Neural crest cell (in vitro differentiated cells): ENCODE measurements around the gene DSCAM. TPM values are rescaled to one million over a fixed set of nuclear protein-coding genes. Genes with fewer than 3 reads are reported as not detected.

Source experiments
- DNase-seq: peaks from one replicate; pipeline ENCODE4 v3.0.0; 2021; ENCODE audit warnings: low read depth, mixed read lengths, low spot score
- H3K27ac Mint-ChIP-seq: one replicate; pipeline ENCODE4 v1.8.0; 2021; ENCODE audit warnings: mild to moderate bottlenecking, mixed read lengths; ENCODE audit not compliant: unreplicated experiment
- H3K27me3 Mint-ChIP-seq: 2 replicates; pipeline ENCODE4 v1.8.0; 2021; ENCODE audit warnings: low read depth, mild to moderate bottlenecking, mixed read lengths
- H3K36me3 Mint-ChIP-seq: 2 replicates; pipeline ENCODE4 v1.8.0; 2021; ENCODE audit warnings: low read depth, mild to moderate bottlenecking, mixed read lengths
- H3K4me1 Mint-ChIP-seq: 2 replicates; pipeline ENCODE4 v1.8.0; 2021; ENCODE audit warnings: mixed read lengths
- H3K4me3 Mint-ChIP-seq: one replicate; pipeline ENCODE4 v1.8.0; 2021; ENCODE audit warnings: mild to moderate bottlenecking, mixed read lengths
- H3K9me3 Mint-ChIP-seq: 2 replicates; pipeline ENCODE4 v1.8.0; 2021; ENCODE audit warnings: mixed read lengths
- CTCF ChIP-seq: fragments of 200-600 bp; sonication (generic); conservative IDR thresholded peaks from 2 replicates; pipeline ENCODE4 v1.5.0; 2021; ENCODE audit warnings: antibody characterized with exemption, mild to moderate bottlenecking
- total RNA-seq: library from RNA; stranded (reverse); gene quantifications from 2 replicates; pipeline ENCODE4 v1.2.1, GENCODE V29; 2021

DSCAM gene
- total RNA-seq, 1 donor from 2014 or later, result 0.19 TPM

DNA sequence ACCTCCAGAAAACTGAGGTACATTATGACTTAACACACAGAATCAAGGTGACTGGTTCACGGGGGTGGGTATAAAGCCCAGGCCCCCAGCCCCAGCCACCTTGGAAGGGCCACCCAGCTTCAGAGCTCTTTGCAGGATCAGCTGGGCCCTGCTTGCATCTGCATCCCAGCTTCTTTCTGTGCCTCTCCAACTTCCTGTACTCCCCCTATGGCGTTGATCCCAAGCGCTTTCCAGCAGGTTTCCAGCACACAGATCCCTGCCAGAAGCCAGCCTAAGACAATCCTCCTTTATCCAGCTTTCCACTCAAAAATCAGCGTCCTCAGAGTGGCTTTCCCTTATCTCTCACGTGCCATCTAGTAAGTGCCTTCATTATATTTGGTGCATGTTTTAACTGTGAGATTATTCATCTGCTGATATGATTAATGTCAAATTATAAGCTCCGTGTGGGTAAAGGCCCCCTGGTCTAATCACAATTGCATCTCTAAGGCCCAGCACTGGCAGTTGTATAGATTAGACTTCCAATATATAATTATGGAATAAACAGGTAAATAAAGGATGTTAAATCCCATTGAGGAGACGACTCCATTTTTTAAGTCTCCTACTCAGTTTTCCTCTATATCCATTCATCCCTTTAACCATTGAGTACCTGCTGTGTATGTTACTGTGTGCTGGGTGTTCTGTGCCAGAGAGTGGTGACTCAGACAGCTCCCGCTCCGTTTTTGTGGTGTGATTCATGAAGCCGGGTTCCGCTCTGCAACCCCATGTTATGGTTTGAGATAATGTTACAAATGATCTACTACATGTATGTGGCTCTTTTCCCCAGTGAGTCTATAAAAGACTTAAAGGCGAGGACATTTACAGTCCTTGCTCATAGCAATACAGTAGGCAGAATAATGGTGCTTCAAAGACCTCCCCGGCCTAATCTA is 592.2 kb downstream of the DSCAM start:
- DNase-seq, result no peak
- Mint-ChIP-seq H3K27me3 (peaks cover 2% of the 10 kb centered on the region), H3K4me3 (no peak overlapping the region), H3K36me3 (no peaks in the 10 kb centered on the region), H3K4me1 (peaks cover 7% of the 10 kb centered on the region), H3K9me3 (peaks cover 5% of the 10 kb centered on the region), H3K27ac (no peak overlapping the region)
- TF ChIP-seq CTCF, result no peak

GRCh38 chr21:40253112-40253511 is 593.8 kb downstream of the DSCAM start:
- H3K9me3 Mint-ChIP-seq, result peaks cover 18% of the 10 kb centered on the region
- H3K36me3 Mint-ChIP-seq, result peaks cover 6% of the 10 kb centered on the region
- no peak overlapping the region for H3K4me3 Mint-ChIP-seq
- H3K27ac Mint-ChIP-seq, result no peak overlapping the region
- no peak for DNase-seq
- peaks cover 2% of the 10 kb centered on the region for H3K27me3 Mint-ChIP-seq
- no peak for TF ChIP-seq CTCF
- H3K4me1 Mint-ChIP-seq, result peaks cover 5% of the 10 kb centered on the region

DNA sequence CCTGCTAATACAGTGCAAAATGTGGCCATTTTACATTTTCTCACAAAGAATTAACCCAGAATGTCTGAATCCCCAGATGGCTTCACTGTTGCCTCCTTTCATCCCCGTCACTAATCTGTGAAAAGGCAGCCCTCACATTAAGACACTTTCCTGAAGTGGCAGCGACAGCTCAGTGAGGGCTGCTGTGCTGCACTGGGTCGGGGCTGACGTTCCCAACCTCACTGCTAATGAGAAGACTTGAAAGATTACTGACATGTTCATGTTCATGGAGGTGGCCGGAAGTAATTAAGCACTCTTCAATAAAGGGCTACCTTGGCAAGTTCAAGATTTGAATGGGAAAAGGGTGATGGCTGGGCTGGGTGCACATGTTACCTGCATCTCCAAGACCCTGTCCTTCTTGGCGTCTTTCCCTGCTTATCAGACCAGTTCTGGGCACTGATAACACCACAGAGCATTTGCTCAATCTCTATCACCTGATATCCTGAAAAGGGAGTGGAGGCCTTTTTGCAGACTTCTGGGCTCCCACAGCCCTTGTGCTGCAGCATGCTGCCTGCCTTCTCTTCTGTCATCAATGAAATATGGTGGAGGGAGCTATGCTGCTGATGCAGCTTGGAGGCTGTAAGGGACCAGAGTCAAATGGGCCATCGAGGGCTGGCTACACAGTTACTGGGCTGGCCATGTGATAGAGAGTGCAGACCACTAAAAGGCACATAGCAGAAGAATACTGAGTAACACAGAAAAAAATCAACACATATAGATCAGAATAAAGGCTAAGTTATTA is 596.3 kb downstream of the DSCAM start:
- Mint-ChIP-seq H3K27me3 (peaks cover 2% of the 10 kb centered on the region), H3K27ac (no peak overlapping the region), H3K4me3 (no peak overlapping the region), H3K9me3 (peaks cover 22% of the 10 kb centered on the region), H3K4me1 (no peaks in the 10 kb centered on the region), H3K36me3 (peaks cover 9% of the 10 kb centered on the region)
- no peak for DNase-seq
- no peak for TF ChIP-seq CTCF

GRCh38 chr21:40244981-40245380 is 602.0 kb downstream of the DSCAM start:
- peaks cover 17% of the 10 kb centered on the region for H3K9me3 Mint-ChIP-seq
- no peak for TF ChIP-seq CTCF

DNA sequence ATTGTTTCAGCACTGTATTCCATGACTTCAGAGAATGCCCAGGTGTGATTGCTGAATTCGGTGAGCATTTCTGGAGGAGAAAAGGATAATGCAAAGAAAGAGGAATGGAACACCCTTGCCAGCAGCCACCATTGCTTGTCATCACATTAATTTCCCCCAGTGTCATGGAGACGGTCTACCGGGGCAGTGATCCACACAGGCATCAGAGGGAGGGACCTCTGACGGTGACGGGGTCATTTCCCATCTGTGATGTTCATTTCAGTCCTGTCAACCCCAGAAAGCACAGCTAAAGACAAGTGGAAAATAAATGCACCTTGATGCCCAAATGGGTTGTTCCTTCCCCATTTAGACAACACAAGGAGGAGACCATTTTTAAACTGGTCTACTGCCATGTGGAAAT is 603.3 kb downstream of the DSCAM start:
- H3K36me3 Mint-ChIP-seq, result peaks cover 9% of the 10 kb centered on the region
- peaks cover 2% of the 10 kb centered on the region for H3K27me3 Mint-ChIP-seq
- DNase-seq, result no peak
- H3K4me3 Mint-ChIP-seq, result no peak overlapping the region
- H3K27ac Mint-ChIP-seq, result no peak overlapping the region
- TF ChIP-seq CTCF, result no peak
- H3K4me1 Mint-ChIP-seq, result peaks cover 10% of the 10 kb centered on the region
- H3K9me3 Mint-ChIP-seq, result peaks cover 9% of the 10 kb centered on the region

More at GRCh38 chr21:40244981-40245380, 602.0 kb downstream of the DSCAM start:
- peaks cover 9% of the 10 kb centered on the region for H3K36me3 Mint-ChIP-seq
- no peak for DNase-seq
- no peak overlapping the region for H3K4me3 Mint-ChIP-seq
- H3K4me1 Mint-ChIP-seq, result peaks cover 10% of the 10 kb centered on the region
- H3K27ac Mint-ChIP-seq, result no peak overlapping the region
- peaks cover 2% of the 10 kb centered on the region for H3K27me3 Mint-ChIP-seq
